GM23338 (cell line): ENCODE results near the gene TMEM61. TPM values are rescaled to one million over a fixed set of nuclear protein-coding genes. Genes with fewer than 3 reads are reported as not detected.
A peak's percentile ranks its signal among the peaks of the same experiment; 100 is the strongest.

Experiments used
- ATAC-seq: fragments of 200-7000 bp; cut with Tn5 transposase; 3 replicates; pipeline ENCODE4 v1.9.1; 2020
- DNase-seq: peaks from one replicate; pipeline ENCODE4 v3.0.0-alpha.2; 2015; ENCODE audit warnings: low spot score
- H2AFZ ChIP-seq: fragments of 200-600 bp; sonication (generic); 2 replicates; pipeline ENCODE4 v1.8.0; 2016; ENCODE audit warnings: antibody characterized with exemption, mild to moderate bottlenecking, moderate library complexity
- H3F3A ChIP-seq: fragments of 200-600 bp; sonication (generic); replicated peaks from 2 replicates; pipeline ENCODE4 v1.8.0; 2017; ENCODE audit warnings: antibody characterized with exemption, mixed run types, low read depth
- H3K27ac ChIP-seq: fragments of 200-600 bp; sonication (generic); 2 replicates; pipeline ENCODE4 v1.6.1; 2016; ENCODE audit warnings: low read depth
- H3K27me3 ChIP-seq: fragments of 200-600 bp; sonication (generic); 2 replicates; pipeline ENCODE4 v1.8.0; 2016; ENCODE audit warnings: mild to moderate bottlenecking, mixed run types, moderate library complexity; ENCODE audit not compliant: insufficient read depth
- H3K36me3 ChIP-seq: fragments of 200-600 bp; sonication (generic); 2 replicates; pipeline ENCODE4 v1.8.0; 2016; ENCODE audit warnings: mild to moderate bottlenecking; ENCODE audit not compliant: insufficient read depth
- H3K4me1 ChIP-seq: fragments of 200-600 bp; sonication (generic); 2 replicates; pipeline ENCODE4 v1.8.0; 2016; ENCODE audit warnings: mild to moderate bottlenecking, moderate library complexity; ENCODE audit not compliant: insufficient read depth
- H3K4me2 ChIP-seq: fragments of 200-600 bp; sonication (generic); 2 replicates; pipeline ENCODE4 v1.7.1; 2017; ENCODE audit warnings: mixed run types
- H3K4me3 ChIP-seq: fragments of 200-600 bp; sonication (generic); 2 replicates; pipeline ENCODE4 v1.6.1; 2016; ENCODE audit warnings: mixed run types
- H3K79me2 ChIP-seq: fragments of 200-600 bp; sonication (generic); replicated peaks from 2 replicates; pipeline ENCODE4 v1.8.0; 2017; ENCODE audit warnings: mild to moderate bottlenecking; ENCODE audit not compliant: insufficient read depth
- H3K9me2 ChIP-seq: fragments of 200-600 bp; sonication (generic); 2 replicates; pipeline ENCODE4 v1.8.0; 2017; ENCODE audit not compliant: insufficient read depth
- H4K20me1 ChIP-seq: fragments of 200-600 bp; sonication (generic); replicated peaks from 2 replicates; pipeline ENCODE4 v1.8.0; 2017; ENCODE audit warnings: mild to moderate bottlenecking; ENCODE audit not compliant: insufficient read depth
- H3K27ac Mint-ChIP-seq: 2 replicates; pipeline ENCODE4 v1.8.0; 2020; ENCODE audit warnings: inconsistent platforms, mild to moderate bottlenecking, moderate library complexity, mixed read lengths
- H3K27me3 Mint-ChIP-seq: 3 replicates; pipeline ENCODE4 v1.8.0; 2022; ENCODE audit warnings: low read depth, mild to moderate bottlenecking, moderate library complexity, mixed read lengths, inconsistent platforms; ENCODE audit not compliant: insufficient read depth, poor library complexity
- H3K36me3 Mint-ChIP-seq: 3 replicates; pipeline ENCODE4 v1.8.0; 2021; ENCODE audit warnings: low read depth, mild to moderate bottlenecking, inconsistent platforms, moderate library complexity, mixed read lengths
- H3K4me1 Mint-ChIP-seq: 3 replicates; pipeline ENCODE4 v1.8.0; 2020; ENCODE audit warnings: mild to moderate bottlenecking, inconsistent platforms, mixed read lengths
- H3K4me3 Mint-ChIP-seq: 3 replicates; pipeline ENCODE4 v1.8.0; 2021; ENCODE audit warnings: moderate library complexity, mild to moderate bottlenecking, inconsistent platforms, mixed read lengths
- H3K9me3 Mint-ChIP-seq: 3 replicates; pipeline ENCODE4 v1.8.0; 2020; ENCODE audit warnings: moderate library complexity, mild to moderate bottlenecking, inconsistent platforms, mixed read lengths
- CREB1 ChIP-seq: fragments of 250-450 bp; sonication (Bioruptor Pico); IDR thresholded peaks from 2 replicates; pipeline ENCODE4 v1.5.0; 2020; ENCODE audit warnings: low read depth, mild to moderate bottlenecking, moderate library complexity
- CTCF ChIP-seq, 2 experiments: fragments of 200-600 bp in 1 of 2; sonication (generic) in 1 of 2; conservative IDR thresholded peaks; 2 replicates each; pipeline versions ENCODE4 v1.5.1 to v1.6.1; 2016 to 2017; ENCODE audit warnings: antibody characterized with exemption in 2 of 2, low read depth in 2 of 2, mild to moderate bottlenecking in 2 of 2, moderate library complexity in 1 of 2
- EZH2 ChIP-seq: fragments of 200-600 bp; sonication (generic); IDR thresholded peaks from one replicate; pipeline ENCODE4 v1.8.0; 2017; ENCODE audit warnings: antibody characterized with exemption, mild to moderate bottlenecking, low read depth; ENCODE audit not compliant: unreplicated experiment
- EZH2phosphoT487 ChIP-seq: fragments of 200-600 bp; sonication (generic); IDR thresholded peaks from one replicate; pipeline ENCODE4 v1.8.1; 2018; ENCODE audit warnings: antibody characterized with exemption; ENCODE audit not compliant: unreplicated experiment
- JUNB ChIP-seq: IDR thresholded peaks from one replicate; pipeline ENCODE4 v1.6.1; 2016; ENCODE audit warnings: antibody characterized with exemption; ENCODE audit not compliant: unreplicated experiment
- NANOG ChIP-seq: IDR thresholded peaks from 2 replicates; pipeline ENCODE4 v1.6.1; 2016; ENCODE audit warnings: antibody characterized with exemption, borderline replicate concordance
- POLR2AphosphoS5 ChIP-seq: IDR thresholded peaks from 2 replicates; pipeline ENCODE4 v1.6.1; 2016; ENCODE audit warnings: antibody characterized with exemption, low read depth
- REST ChIP-seq: IDR thresholded peaks from one replicate; pipeline ENCODE4 v1.6.1; 2018; ENCODE audit warnings: antibody characterized with exemption; ENCODE audit not compliant: unreplicated experiment
- STAT1 ChIP-seq: IDR thresholded peaks from one replicate; pipeline ENCODE4 v1.6.1; 2016; ENCODE audit warnings: antibody characterized with exemption; ENCODE audit not compliant: unreplicated experiment
- ZNF114 ChIP-seq: fragments of 250-450 bp; sonication (Bioruptor Pico); IDR thresholded peaks from 2 replicates; pipeline ENCODE4 v1.5.0; 2020; ENCODE audit warnings: mild to moderate bottlenecking, moderate library complexity
- ZNF331 ChIP-seq: fragments of 250-450 bp; sonication (Bioruptor Pico); IDR thresholded peaks from 2 replicates; pipeline ENCODE4 v1.5.0; 2020; ENCODE audit warnings: low read depth, mild to moderate bottlenecking, moderate library complexity
- ZNF462 ChIP-seq: fragments of 250-450 bp; sonication (Bioruptor Pico); IDR thresholded peaks from 2 replicates; pipeline ENCODE4 v1.5.0; 2020; ENCODE audit warnings: mild to moderate bottlenecking, moderate library complexity
- polyA plus RNA-seq: library from polyadenylated mRNA; unstranded; fragments of >200 nt; fragmentation: Nextera tagmentation; extraction: Ambion mirVana; gene quantifications from 2 replicates; pipeline ENCODE4 v1.2.1, GENCODE V29; 2016
- total RNA-seq: library from RNA; depleted of rRNA; stranded (reverse); fragments of >200 nt; shearing (Covaris generic); gene quantifications from 2 replicates; pipeline ENCODE4 v1.2.3, GENCODE V29; 2014
- TF ChIP-seq, protein P1 (sequence below): IDR thresholded peaks from 2 replicates; pipeline ENCODE4 v1.6.1; 2016; ENCODE audit warnings: antibody characterized with exemption

Gene TMEM61
- total and polyA plus RNA-seq, 2 experiments from 2014 or later, result 2.0 to 3.6 TPM

DNA sequence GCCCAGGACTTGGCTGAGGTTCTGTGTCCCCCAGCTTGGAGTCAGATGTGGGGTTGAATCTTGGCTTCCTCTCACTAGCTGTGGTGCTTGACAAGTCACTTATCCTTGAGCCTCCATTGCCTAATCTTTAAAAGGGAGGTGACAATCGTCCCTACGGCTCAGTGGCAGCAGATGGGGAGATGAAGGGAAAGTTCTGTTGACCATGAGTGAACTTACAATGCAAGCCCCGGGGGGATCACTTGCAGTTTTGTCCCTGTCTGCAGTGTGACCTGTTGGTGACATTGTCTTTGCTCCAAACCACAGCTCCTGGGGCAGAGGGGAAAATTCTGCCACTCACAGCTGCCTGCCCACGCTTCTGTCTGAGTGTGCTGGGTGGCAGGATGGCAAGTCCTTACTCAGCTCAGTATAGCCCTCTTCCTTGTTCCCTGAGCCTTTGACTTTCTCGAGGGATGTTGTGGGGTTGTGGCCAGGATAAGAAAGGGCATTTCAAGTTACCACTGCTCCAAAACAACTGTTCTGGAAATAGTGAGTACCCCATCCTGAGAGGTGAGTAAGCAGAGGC is 60.6 kb downstream of the TMEM61 start:
- Histone ChIP-seq H3K27ac (no peak overlapping the region), H3K4me3 (peak overlapping the region; percentile 91), H3K79me2 (peaks cover 76% of the 10 kb centered on the region), H3K36me3 (peaks cover 27% of the 10 kb centered on the region), H3F3A (0 out of 2 replicates have a peak, but pooled peaks cover 8% of the 10 kb centered on the region), H3K27me3 (peaks cover 37% of the 10 kb centered on the region), H2AFZ (no peak overlapping the region; the same call in 1 of the 2 replicates), H3K9me2 (no peaks in the 10 kb centered on the region), H4K20me1 (peaks cover 50% of the 10 kb centered on the region), H3K4me1 (peaks cover 55% of the 10 kb centered on the region), H3K4me2 (peak overlapping the region; percentile 94)
- peaks cover 31% of the 10 kb centered on the region for H3K4me1 Mint-ChIP-seq
- no peak overlapping the region for H3K27ac Mint-ChIP-seq
- H3K4me3 Mint-ChIP-seq, result peak overlapping the region; percentile 85
- DNase-seq (no peak), ATAC-seq (no peak)
- TF ChIP-seq NANOG, result no peak
- TF ChIP-seq ZNF331, result no peak
- TF ChIP-seq ZNF462, result no peak
- TF ChIP-seq EZH2phosphoT487, result no peak
- no peak for TF ChIP-seq ZNF114
- no peak for TF ChIP-seq STAT1
- no peak for TF ChIP-seq EZH2
- no peak for TF ChIP-seq POLR2AphosphoS5
- TF ChIP-seq REST, result no peak
- TF ChIP-seq CREB1 (CRISPR knock-in tag), result no peak
- no peak for TF ChIP-seq CTCF (conservative IDR thresholded peaks at IDR 0.05; ENCODE audit: low read depth in 2 of 2)
- no peak for TF ChIP-seq JUNB
- TF ChIP-seq, protein P1, sequence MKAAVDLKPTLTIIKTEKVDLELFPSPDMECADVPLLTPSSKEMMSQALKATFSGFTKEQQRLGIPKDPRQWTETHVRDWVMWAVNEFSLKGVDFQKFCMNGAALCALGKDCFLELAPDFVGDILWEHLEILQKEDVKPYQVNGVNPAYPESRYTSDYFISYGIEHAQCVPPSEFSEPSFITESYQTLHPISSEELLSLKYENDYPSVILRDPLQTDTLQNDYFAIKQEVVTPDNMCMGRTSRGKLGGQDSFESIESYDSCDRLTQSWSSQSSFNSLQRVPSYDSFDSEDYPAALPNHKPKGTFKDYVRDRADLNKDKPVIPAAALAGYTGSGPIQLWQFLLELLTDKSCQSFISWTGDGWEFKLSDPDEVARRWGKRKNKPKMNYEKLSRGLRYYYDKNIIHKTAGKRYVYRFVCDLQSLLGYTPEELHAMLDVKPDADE, result no peak
- H3K27me3 Mint-ChIP-seq, result peaks cover 40% of the 10 kb centered on the region
- peaks cover 27% of the 10 kb centered on the region for H3K36me3 Mint-ChIP-seq
- H3K9me3 Mint-ChIP-seq, result no peaks in the 10 kb centered on the region
